IMR-90 (cell line): ENCODE results near the gene PRKACG. TPM values are rescaled to one million over a fixed set of nuclear protein-coding genes. Genes with fewer than 3 reads are reported as not detected.

ENCODE experiments used
- ATAC-seq: fragments of 200-7000 bp; cut with Tn5 transposase; 2 replicates; pipeline ENCODE4 v1.9.1; 2020; ENCODE audit warnings: low read depth, mild to moderate bottlenecking, moderate library complexity
- BruUV-seq: library from RNA; stranded (reverse); fragments of 400-500 nt; replicated peaks from 2 replicates; lab custom pipeline; 2021; lab: Mats Ljungman, UMichigan
- CTCF ChIA-PET: fragments of 300-600 bp; formaldehyde crosslinking; extraction: SDS; loops from one replicate; lab custom pipeline; 2021; ENCODE audit warnings: antibody characterized with exemption; lab: Yijun Ruan, JAX
- POLR2A ChIA-PET: fragments of 300-600 bp; sonication (Branson Sonifier 250); formaldehyde crosslinking; loops from one replicate; lab custom pipeline; 2022; ENCODE audit warnings: antibody characterized with exemption; ENCODE audit not compliant: unreplicated experiment; lab: Charles Lee
- DNase-seq: peaks from one replicate; pipeline ENCODE4 v3.0.0; 2013
- H2AFZ ChIP-seq: replicated peaks from 2 replicates; pipeline ENCODE3; 2013; ENCODE audit warnings: low read length, mild to moderate bottlenecking; ENCODE audit not compliant: poor library complexity
- H2AK5ac ChIP-seq: 2 replicates; pipeline ENCODE4 v1.6.1; 2013; ENCODE audit warnings: low read depth, low read length, inconsistent platforms
- H2AK9ac ChIP-seq: replicated peaks from 2 replicates; pipeline ENCODE3; 2013; ENCODE audit warnings: mild to moderate bottlenecking, low read depth, low read length, moderate library complexity; ENCODE audit not compliant: poor library complexity
- H2BK120ac ChIP-seq: 2 replicates; pipeline ENCODE4 v1.6.1; 2013; ENCODE audit warnings: low read depth, low read length, inconsistent platforms
- H2BK15ac ChIP-seq: 3 replicates; pipeline ENCODE4 v1.6.1; 2013; ENCODE audit warnings: low read depth, low read length, inconsistent platforms
- H2BK20ac ChIP-seq: 2 replicates; pipeline ENCODE4 v1.6.1; 2013; ENCODE audit warnings: low read depth, mild to moderate bottlenecking, inconsistent platforms, low read length, moderate library complexity
- H2BK5ac ChIP-seq: 2 replicates; pipeline ENCODE4 v1.6.1; 2013; ENCODE audit warnings: mild to moderate bottlenecking, low read depth, low read length, inconsistent platforms; ENCODE audit not compliant: poor library complexity, severe bottlenecking
- H3K14ac ChIP-seq: replicated peaks from 2 replicates; pipeline ENCODE4 v1.6.1; 2013; ENCODE audit warnings: low read depth, low read length, inconsistent platforms
- H3K18ac ChIP-seq: 2 replicates; pipeline ENCODE4 v1.6.1; 2013; ENCODE audit warnings: low read depth, low read length, control low read depth
- H3K23ac ChIP-seq: 2 replicates; pipeline ENCODE4 v1.6.1; 2013; ENCODE audit warnings: low read depth, low read length, inconsistent platforms
- H3K27ac ChIP-seq: 2 replicates; pipeline ENCODE4 v1.5.1; 2013; ENCODE audit warnings: mild to moderate bottlenecking, control low read depth, low read length; ENCODE audit not compliant: insufficient read depth
- H3K27me3 ChIP-seq: 2 replicates; pipeline ENCODE4 v1.6.1; 2013; ENCODE audit warnings: low read length; ENCODE audit not compliant: control insufficient read depth, insufficient read depth
- H3K36me3 ChIP-seq: 2 replicates; pipeline ENCODE4 v1.6.1; 2013; ENCODE audit warnings: low read length, mixed read lengths; ENCODE audit not compliant: control insufficient read depth, insufficient read depth
- H3K4ac ChIP-seq: 2 replicates; pipeline ENCODE4 v1.6.1; 2013; ENCODE audit warnings: low read depth, low read length, inconsistent platforms
- H3K4me1 ChIP-seq: 2 replicates; pipeline ENCODE4 v1.6.1; 2013; ENCODE audit warnings: low read length, mixed read lengths; ENCODE audit not compliant: control insufficient read depth, insufficient read depth
- H3K4me2 ChIP-seq: 2 replicates; pipeline ENCODE4 v1.6.1; 2013; ENCODE audit warnings: low read depth, mild to moderate bottlenecking, control low read depth, low read length, moderate library complexity
- H3K4me3 ChIP-seq: 2 replicates; pipeline ENCODE4 v1.5.1; 2013; ENCODE audit warnings: low read depth, mild to moderate bottlenecking, control low read depth, low read length, moderate library complexity; ENCODE audit not compliant: insufficient read depth
- H3K56ac ChIP-seq: 2 replicates; pipeline ENCODE4 v1.6.1; 2013; ENCODE audit warnings: low read length, inconsistent platforms; ENCODE audit not compliant: insufficient read depth; ENCODE audit errors: extremely low read depth
- H3K79me1 ChIP-seq, 2 experiments: 2 replicates each; pipeline ENCODE4 v1.6.1; 2013; ENCODE audit warnings: low read length in 2 of 2, inconsistent platforms in 1 of 2, low read depth in 1 of 2
- H3K9ac ChIP-seq: 2 replicates; pipeline ENCODE4 v1.6.1; 2013; ENCODE audit warnings: low read depth, low read length, control low read depth
- H3K9me1 ChIP-seq: 2 replicates; pipeline ENCODE4 v1.6.1; 2013; ENCODE audit warnings: low read length, inconsistent platforms; ENCODE audit not compliant: insufficient read depth
- H3K9me3 ChIP-seq: 2 replicates; pipeline ENCODE4 v1.6.1; 2013; ENCODE audit warnings: low read length; ENCODE audit not compliant: control insufficient read depth, insufficient read depth
- H4K20me1 ChIP-seq: 2 replicates; pipeline ENCODE4 v1.6.1; 2013; ENCODE audit warnings: low read length, inconsistent platforms; ENCODE audit not compliant: insufficient read depth
- H4K5ac ChIP-seq: 2 replicates; pipeline ENCODE4 v1.6.1; 2013; ENCODE audit warnings: mild to moderate bottlenecking, low read depth, low read length, control low read depth
- H4K8ac ChIP-seq, 2 experiments: 2 replicates each; pipeline ENCODE4 v1.6.1; 2013; ENCODE audit warnings: low read depth in 2 of 2, low read length in 2 of 2, control low read depth in 1 of 2, inconsistent platforms in 1 of 2
- H4K91ac ChIP-seq: 2 replicates; pipeline ENCODE4 v1.6.1; 2013; ENCODE audit warnings: low read depth, low read length, inconsistent platforms; ENCODE audit not compliant: insufficient read depth
- CEBPB ChIP-seq: IDR thresholded peaks from 2 replicates; pipeline ENCODE4 v1.6.1; 2012; ENCODE audit warnings: low read depth, low read length, improper control_type of control experiment
- CHD1 ChIP-seq: IDR thresholded peaks from 2 replicates; pipeline ENCODE4 v1.6.1; 2012; ENCODE audit warnings: low read depth, low read length, improper control_type of control experiment
- CTCF ChIP-seq: conservative IDR thresholded peaks from 2 replicates; pipeline ENCODE4 v1.5.1; 2012; ENCODE audit warnings: mild to moderate bottlenecking, low read depth, low read length, improper control_type of control experiment
- ELK1 ChIP-seq: fragments of 150-350 bp; IDR thresholded peaks from 2 replicates; pipeline ENCODE4 v1.6.1; 2016; ENCODE audit warnings: low read depth, mild to moderate bottlenecking, low read length, moderate library complexity, borderline replicate concordance
- FOS ChIP-seq: fragments of 150-350 bp; IDR thresholded peaks from 2 replicates; pipeline ENCODE4 v1.6.1; 2016; ENCODE audit warnings: low read depth, low read length
- MAFK ChIP-seq: IDR thresholded peaks from 2 replicates; pipeline ENCODE4 v1.6.1; 2012; ENCODE audit warnings: low read depth, low read length, improper control_type of control experiment
- MAZ ChIP-seq: IDR thresholded peaks from 2 replicates; pipeline ENCODE4 v1.6.1; 2012; ENCODE audit warnings: low read depth, mild to moderate bottlenecking, low read length, improper control_type of control experiment, moderate library complexity, borderline replicate concordance
- MXI1 ChIP-seq: IDR thresholded peaks from 2 replicates; pipeline ENCODE4 v1.6.1; 2012; ENCODE audit warnings: low read depth, mild to moderate bottlenecking, low read length, moderate library complexity, borderline replicate concordance
- NFE2L2 ChIP-seq: fragments of 150-350 bp; IDR thresholded peaks from 2 replicates; pipeline ENCODE4 v1.6.1; 2016; ENCODE audit warnings: low read depth, mild to moderate bottlenecking, low read length
- RAD21 ChIP-seq: IDR thresholded peaks from 2 replicates; pipeline ENCODE4 v1.6.1; 2012; ENCODE audit warnings: low read length, improper control_type of control experiment
- RCOR1 ChIP-seq: IDR thresholded peaks from 2 replicates; pipeline ENCODE4 v1.6.1; 2012; ENCODE audit warnings: mild to moderate bottlenecking, low read length, improper control_type of control experiment; ENCODE audit not compliant: insufficient replicate concordance
- SMC3 ChIP-seq: fragments of 150-350 bp; IDR thresholded peaks from 2 replicates; pipeline ENCODE4 v1.6.1; 2016; ENCODE audit warnings: low read depth, mild to moderate bottlenecking, antibody characterized with exemption, low read length, moderate library complexity
- USF2 ChIP-seq: fragments of 150-350 bp; IDR thresholded peaks from 2 replicates; pipeline ENCODE4 v1.6.1; 2017; ENCODE audit warnings: mild to moderate bottlenecking, antibody characterized with exemption, low read length, low read depth
- WGBS, 2 experiments: methylation state at CpG; one replicate each; pipeline versions ENCODE4 v1.1.5 to v1.1.7; 2013; ENCODE audit warnings: missing lambda C conversion rate in 2 of 2; ENCODE audit not compliant: insufficient read length in 1 of 2; ENCODE audit errors: extremely low coverage in 2 of 2; 5-methylcytosine and 5-hydroxymethylcytosine counted together
- dilution Hi-C: fragments of 300-500 bp; cut with HindIII; formaldehyde crosslinking; loops from one replicate; pipeline ENCODE4 v1.14.3; 2018; ENCODE audit warnings: low sequenced_read_pairs; ENCODE audit not compliant: unreplicated experiment
- in situ Hi-C: fragments of 300-500 bp; cut with MboI; formaldehyde crosslinking; loops from 3 replicates; pipeline ENCODE4 v1.14.3; 2019; ENCODE audit warnings: low sequenced_read_pairs, inconsistent platforms, mixed read lengths
- intact Hi-C: fragments of 100-400 bp; cut with micrococcal nuclease; formaldehyde crosslinking; loops from 2 replicates; pipeline ENCODE4 v1.10.0; 2022
- polyA plus RNA-seq, 3 experiments: library from polyadenylated mRNA; depleted of rRNA; stranded (reverse); fragments of >200 nt; gene quantifications; 2 replicates each; pipeline ENCODE4 v1.2.3, GENCODE V29; 2012; ENCODE audit warnings: low replicate concordance in 1 of 3
- total RNA-seq: library from RNA; depleted of rRNA; stranded (reverse); fragments of >200 nt; gene quantifications from 2 replicates; pipeline ENCODE4 v1.2.3, GENCODE V29; 2012

The PRKACG gene
- total and polyA plus RNA-seq, 2 of the 4 experiments (the other 2 are of a cell fraction), result not detected

- H2BK5ac ChIP-seq, result no peak overlapping the region
- no peaks in the 10 kb centered on the region for H3K9me3 ChIP-seq
- POLR2A ChIA-PET, result no interaction called here
- WGBS, 2 experiments, result no CpG with 5 or more reads among the region's 3 CpGs
- no peaks in the 10 kb centered on the region for H3K79me1 ChIP-seq
- H3K4me3 ChIP-seq, result no peak overlapping the region
- ATAC-seq (no peak), DNase-seq (no peak)
- no peak overlapping the region for H3K56ac ChIP-seq
- no peak overlapping the region for H4K91ac ChIP-seq
- no peak overlapping the region for H2BK20ac ChIP-seq
- H4K20me1 ChIP-seq, result no peaks in the 10 kb centered on the region
- no peak overlapping the region for H3K4me2 ChIP-seq
- H3K27me3 ChIP-seq, result peaks cover 2% of the 10 kb centered on the region; the same call in 1 of the 2 replicates
- no peak overlapping the region for H2BK15ac ChIP-seq
- no peak for TF ChIP-seq CHD1
- no peak for TF ChIP-seq MAFK
- TF ChIP-seq SMC3, result no peak
- no peak for TF ChIP-seq USF2
- TF ChIP-seq CTCF, result no peak
- no peak for TF ChIP-seq RAD21
- TF ChIP-seq FOS, result no peak
- TF ChIP-seq ELK1, result no peak
- TF ChIP-seq MAZ, result no peak
- TF ChIP-seq MXI1, result no peak
- TF ChIP-seq NFE2L2, result no peak
- TF ChIP-seq CEBPB, result no peak
- TF ChIP-seq RCOR1, result no peak
- no peak overlapping the region for H2AK5ac ChIP-seq
- dilution Hi-C loops, result no loop called here
- no peak overlapping the region for H3K23ac ChIP-seq
- intact Hi-C loops, result no loop called here
- H4K8ac ChIP-seq, result no peak overlapping the region
- no peak overlapping the region for H3K18ac ChIP-seq
- no peak overlapping the region for H4K5ac ChIP-seq
- H3K9ac ChIP-seq, result no peak overlapping the region
- no peaks in the 10 kb centered on the region for H3K4me1 ChIP-seq
- H2AK9ac ChIP-seq, result no peak overlapping the region
- H3K27ac ChIP-seq, result no peak overlapping the region
- no peaks in the 10 kb centered on the region for H3K9me1 ChIP-seq
- in situ Hi-C loops, result no loop called here
- CTCF ChIA-PET, result no interaction called here
- no peak overlapping the region for H2AFZ ChIP-seq
- no peaks in the 10 kb centered on the region for H3K36me3 ChIP-seq
- H2BK120ac ChIP-seq, result no peak overlapping the region
- no TSS peak for BruUV-seq
- no peak overlapping the region for H3K4ac ChIP-seq
- H3K14ac ChIP-seq, result no peak overlapping the region
These were observed 39.0 kb downstream of the PRKACG start for GRCh38 chr9:68974901-68975300.
